Endothelial cell of umbilical vein (primary cell): ENCODE measurements around the gene TSPAN13. TPM values are rescaled to one million over a fixed set of nuclear protein-coding genes. Genes with fewer than 3 reads are reported as not detected.

Experiments used
- BruUV-seq: library from RNA; stranded (reverse); fragments of 400-500 nt; replicated peaks from 2 replicates; lab custom pipeline; 2021; lab: Mats Ljungman, UMichigan
- CTCF ChIA-PET: fragments of 300-600, 350-600 bp; sonication (Branson Sonifier 250); formaldehyde crosslinking; loops from one replicate; lab custom pipeline; 2021; ENCODE audit warnings: antibody characterized with exemption, inconsistent platforms; lab: Charles Lee
- POLR2A ChIA-PET: fragments of 300-600, 350-600 bp; sonication (Branson Sonifier 250); formaldehyde crosslinking; loops from one replicate; lab custom pipeline; 2021; ENCODE audit warnings: antibody characterized with exemption, inconsistent platforms; lab: Charles Lee
- DNase-seq: peaks from one replicate; pipeline ENCODE4 v3.0.0-alpha.2; 2011; ENCODE audit warnings: low read depth, low spot score
- FAIRE-seq: peaks from 2 replicates; lab custom pipeline; 2011; peaks lifted over from hg19 to GRCh38; lab: Jason Lieb, UNC
- H2AFZ ChIP-seq: 2 replicates; pipeline ENCODE4 v1.6.0; 2012; ENCODE audit warnings: low read depth, low read length, control low read depth, inconsistent platforms
- H3K27ac ChIP-seq: 2 replicates; pipeline ENCODE4 v1.5.1; 2011; ENCODE audit warnings: low read depth, mild to moderate bottlenecking, control low read depth, low read length, moderate library complexity; ENCODE audit not compliant: insufficient read depth
- H3K27me3 ChIP-seq, 2 experiments: 2 replicates each; pipeline versions ENCODE4 v1.6.0 to v1.6.1; 2011; ENCODE audit warnings: low read length in 2 of 2, mixed read lengths in 1 of 2; ENCODE audit not compliant: control insufficient read depth in 2 of 2, insufficient read depth in 2 of 2
- H3K36me3 ChIP-seq, 2 experiments: 2 replicates in 1 of 2; 3 replicates in 1 of 2; pipeline ENCODE4 v1.5.1; 2011; ENCODE audit warnings: low read length in 2 of 2, mild to moderate bottlenecking in 1 of 2, moderate library complexity in 1 of 2; ENCODE audit not compliant: control insufficient read depth in 2 of 2, insufficient read depth in 2 of 2; ENCODE audit errors: extremely low read depth in 1 of 2
- H3K4me1 ChIP-seq: 3 replicates; pipeline ENCODE4 v1.5.1; 2011; ENCODE audit warnings: mild to moderate bottlenecking, low read length; ENCODE audit not compliant: control insufficient read depth, insufficient read depth; ENCODE audit errors: extremely low read depth
- H3K4me2 ChIP-seq: 2 replicates; pipeline ENCODE4 v1.6.1; 2011; ENCODE audit warnings: low read length, control low read depth, mixed read lengths; ENCODE audit not compliant: insufficient read depth
- H3K4me3 ChIP-seq, 3 experiments: fragments of 200-600 bp in 1 of 3; sonication (generic), shearing (Covaris generic) in 1 of 3; replicated peaks in 1 of 3; 2 replicates each; pipeline ENCODE4 v1.5.1; 2011 to 2016; ENCODE audit warnings: control low read depth in 3 of 3, low read length in 3 of 3, mild to moderate bottlenecking in 2 of 3, inconsistent platforms in 1 of 3, low read depth in 1 of 3, moderate library complexity in 1 of 3; ENCODE audit not compliant: insufficient read depth in 1 of 3
- H3K79me2 ChIP-seq: 2 replicates; pipeline ENCODE4 v1.6.0; 2012; ENCODE audit warnings: low read length, inconsistent platforms; ENCODE audit not compliant: control insufficient read depth, insufficient read depth
- H3K9ac ChIP-seq: replicated peaks from 2 replicates; pipeline ENCODE3; 2011; ENCODE audit warnings: low read length, control low read depth; ENCODE audit not compliant: insufficient read depth; ENCODE audit errors: extremely low read depth
- H3K9me1 ChIP-seq: replicated peaks from 3 replicates; pipeline ENCODE4 v1.6.0; 2011; ENCODE audit warnings: mild to moderate bottlenecking, low read length; ENCODE audit not compliant: control insufficient read depth, insufficient read depth; ENCODE audit errors: extremely low read depth
- H3K9me3 ChIP-seq: replicated peaks from 2 replicates; pipeline ENCODE4 v1.5.1; 2012; ENCODE audit warnings: low read length, inconsistent platforms; ENCODE audit not compliant: control insufficient read depth, insufficient read depth
- H4K20me1 ChIP-seq: replicated peaks from 2 replicates; pipeline ENCODE3; 2011; ENCODE audit warnings: mild to moderate bottlenecking, low read length; ENCODE audit not compliant: control insufficient read depth, insufficient read depth; ENCODE audit errors: extremely low read depth
- CTCF ChIP-seq, 2 donors: IDR thresholded peaks; 1 replicate in 1 of 2; 2 replicates in 1 of 2; pipeline ENCODE4 v1.5.1; 2011; ENCODE audit warnings: low read length in 2 of 2, mild to moderate bottlenecking in 2 of 2, moderate library complexity in 2 of 2, control low read depth in 1 of 2, inconsistent platforms in 1 of 2, low read depth in 1 of 2; ENCODE audit not compliant: insufficient read depth in 1 of 2; ENCODE audit errors: extremely low read depth in 1 of 2
- FOS ChIP-seq: IDR thresholded peaks from 2 replicates; pipeline ENCODE4 v1.6.1; 2011; ENCODE audit warnings: mild to moderate bottlenecking, low read length, moderate library complexity, borderline replicate concordance; ENCODE audit not compliant: insufficient read depth
- MYC ChIP-seq: IDR thresholded peaks from one replicate; pipeline ENCODE4 v1.6.1; 2011; ENCODE audit warnings: mild to moderate bottlenecking, low read depth, low read length
- POLR2A ChIP-seq: IDR thresholded peaks from 2 replicates; pipeline ENCODE4 v1.6.1; 2012; ENCODE audit warnings: low read depth, mild to moderate bottlenecking, control low read depth, low read length
- POLR2AphosphoS5 ChIP-seq: IDR thresholded peaks from 2 replicates; pipeline ENCODE4 v1.6.1; 2012; ENCODE audit warnings: low read depth, mild to moderate bottlenecking, control low read depth, low read length, moderate library complexity; ENCODE audit not compliant: insufficient read depth
- dilution Hi-C: fragments of 300-500 bp; cut with MboI; formaldehyde crosslinking; loops from one replicate; pipeline ENCODE4 v1.15.0; 2019; ENCODE audit warnings: low sequenced_read_pairs; ENCODE audit not compliant: extremely low pct_ligation_motif_present
- intact Hi-C: fragments of 100-400 bp; cut with micrococcal nuclease; formaldehyde crosslinking; loops from one replicate; pipeline ENCODE4 v1.10.0; 2022
- polyA plus RNA-seq, 4 experiments: library from polyadenylated mRNA; depleted of rRNA in 3 of 4; stranded (reverse) in 3 of 4; unstranded in 1 of 4; fragments of >200 nt; gene quantifications; 2 replicates each; pipeline versions ENCODE4 v1.2.1 to v1.2.3, GENCODE V29; 2011 to 2012; ENCODE audit warnings: missing spikeins in 1 of 4
- total RNA-seq: library from RNA; stranded (reverse); gene quantifications from 2 replicates; pipeline ENCODE4 v1.2.3, GENCODE V29; 2021

TSPAN13 gene
- total and polyA plus RNA-seq, 2 donors (not counting 3 experiments of a cell fraction or from before 2014, with no cell fraction given), result 13.3 to 33.0 TPM

- BruUV-seq, result no TSS peak
- CTCF ChIA-PET, result interaction anchor here (1.0 kb wide), 1 partner anchor 39 kb away, joined by 3 read pairs; no protein-coding TSS in a partner anchor
Measured at GRCh38 chr7:16738011-16738688, 15.4 kb upstream of the TSPAN13 start.

More at GRCh38 chr7:16738011-16738688, 15.4 kb upstream of the TSPAN13 start:
- no peak overlapping the region for H3K4me3 ChIP-seq
- dilution Hi-C loops, result no loop called here
- no peak overlapping the region for H3K27ac ChIP-seq
- intact Hi-C loops, result no loop called here
- DNase-seq (no peak), FAIRE-seq (no peak)
- H3K4me1 ChIP-seq, result peaks cover 27% of the 10 kb centered on the region
- no peak for TF ChIP-seq POLR2AphosphoS5
- TF ChIP-seq POLR2A, result no peak
- no peak for TF ChIP-seq CTCF (IDR thresholded peaks at IDR 0.05; ENCODE audit: extremely low read depth in 1 of 2, insufficient read depth in 1 of 2, low read depth in 1 of 2, low read length in 2 of 2)
- TF ChIP-seq MYC, result no peak
- TF ChIP-seq FOS, result no peak
- no peaks in the 10 kb centered on the region for H4K20me1 ChIP-seq
- no peaks in the 10 kb centered on the region for H3K79me2 ChIP-seq
- no peaks in the 10 kb centered on the region for H3K36me3 ChIP-seq
- H3K9ac ChIP-seq, result no peak overlapping the region
- no peak overlapping the region for H2AFZ ChIP-seq
- H3K9me1 ChIP-seq, result no peaks in the 10 kb centered on the region
- H3K9me3 ChIP-seq, result no peaks in the 10 kb centered on the region
- POLR2A ChIA-PET, result no interaction called here
- no peaks in the 10 kb centered on the region for H3K27me3 ChIP-seq
- H3K4me2 ChIP-seq, result no peak overlapping the region
